ENCODE measurements around the gene CD300C.

Gene CD300C

DNA sequence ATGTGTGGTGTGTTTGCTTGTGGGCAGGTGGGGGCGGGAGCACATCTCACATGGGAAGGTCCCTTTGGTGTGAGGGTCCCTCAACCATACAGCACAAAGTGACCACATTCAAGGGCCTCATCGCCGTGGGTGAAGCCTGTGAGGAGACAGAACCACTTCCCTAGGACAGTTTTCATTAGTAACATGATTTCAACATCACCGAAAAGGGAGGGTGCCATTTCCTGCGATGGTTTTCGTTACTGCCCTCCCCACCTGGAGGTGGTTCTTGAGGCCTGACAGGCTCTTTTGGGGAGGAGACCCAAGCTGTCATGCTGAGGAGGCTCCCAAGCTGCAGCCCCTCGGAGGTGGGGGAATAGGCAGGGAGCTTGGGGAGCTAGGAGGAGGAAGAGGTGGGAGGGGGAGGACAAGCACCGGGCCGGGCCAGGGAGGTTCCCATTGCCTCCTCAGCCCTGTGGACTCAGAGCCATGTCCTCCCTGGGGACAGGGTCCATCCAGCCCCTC lies 24.2 kb downstream of the CD300C start (continued):
- TF ChIP-seq SETDB1 (IDR thresholded peaks at IDR 0.05; ENCODE audit: insufficient read length, low read length): no peak

GRCh38 chr17:74520790-74521480 lies 25.0 kb downstream of the CD300C start:
- Histone ChIP-seq H3K4me3 (ENCODE audit: low read depth, low read length) (no peak overlapping the region), H3K9me3 (ENCODE audit: control insufficient read depth, insufficient read depth, low read depth, low read length) (no peaks in the 10 kb centered on the region), H3K4me1 (ENCODE audit: control insufficient read depth, insufficient read depth, low read length) (no peaks in the 10 kb centered on the region), H3K36me3 (ENCODE audit: control insufficient read depth in 2 of 2, insufficient read depth in 1 of 2, low read length in 2 of 2) (no peaks in the 10 kb centered on the region), H3K27ac (ENCODE audit: extremely low read depth, low read depth, low read length) (no peak overlapping the region)
- ChIA-PET CTCF (interaction anchor here (0.7 to 1.0 kb wide), 2 partner anchors 9 to 31 kb away, joined by 3 read pairs; no protein-coding TSS in a partner anchor), POLR2A (no interaction called here)
- TF ChIP-seq PRDM6 (tag by site-specific recombination; IDR thresholded peaks at IDR 0.05) (no peak), ZNF155 (tag by site-specific recombination; IDR thresholded peaks at IDR 0.05) (no peak), ZNF610 (tag by site-specific recombination; IDR thresholded peaks at IDR 0.05; ENCODE audit: borderline replicate concordance) (no peak), ZNF600 (tag by site-specific recombination; IDR thresholded peaks at IDR 0.05) (no peak), ZNF426 (tag by site-specific recombination; IDR thresholded peaks at IDR 0.05) (no peak), ZNF394 (tag by site-specific recombination; IDR thresholded peaks at IDR 0.05; ENCODE audit: borderline replicate concordance) (no peak), ZBTB10 (tag by site-specific recombination; IDR thresholded peaks at IDR 0.05) (no peak), ZNF221 (tag by site-specific recombination; IDR thresholded peaks at IDR 0.05; ENCODE audit: borderline replicate concordance) (no peak), ZNF76 (tag by site-specific recombination; IDR thresholded peaks at IDR 0.05; ENCODE audit: borderline replicate concordance, low read depth) (no peak), ZNF341 (tag by site-specific recombination; IDR thresholded peaks at IDR 0.05; ENCODE audit: low read depth) (no peak), ZNF561 (tag by site-specific recombination; IDR thresholded peaks at IDR 0.05; ENCODE audit: borderline replicate concordance) (no peak), IKZF3 (tag by site-specific recombination; IDR thresholded peaks at IDR 0.05) (no peak), ZNF138 (tag by site-specific recombination; IDR thresholded peaks at IDR 0.05; ENCODE audit: borderline replicate concordance) (no peak), ZFP69B (tag by site-specific recombination; IDR thresholded peaks at IDR 0.05) (no peak)
- TF ChIP-seq, protein P1, sequence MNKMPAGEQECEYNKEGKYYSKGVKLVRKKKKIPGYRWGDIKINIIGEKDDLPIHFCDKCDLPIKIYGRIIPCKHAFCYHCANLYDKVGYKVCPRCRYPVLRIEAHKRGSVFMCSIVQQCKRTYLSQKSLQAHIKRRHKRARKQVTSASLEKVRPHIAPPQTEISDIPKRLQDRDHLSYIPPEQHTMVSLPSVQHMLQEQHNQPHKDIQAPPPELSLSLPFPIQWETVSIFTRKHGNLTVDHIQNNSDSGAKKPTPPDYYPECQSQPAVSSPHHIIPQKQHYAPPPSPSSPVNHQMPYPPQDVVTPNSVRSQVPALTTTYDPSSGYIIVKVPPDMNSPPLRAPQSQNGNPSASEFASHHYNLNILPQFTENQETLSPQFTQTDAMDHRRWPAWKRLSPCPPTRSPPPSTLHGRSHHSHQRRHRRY (tag by site-specific recombination; IDR thresholded peaks at IDR 0.05): no peak
- TF ChIP-seq, protein P2, sequence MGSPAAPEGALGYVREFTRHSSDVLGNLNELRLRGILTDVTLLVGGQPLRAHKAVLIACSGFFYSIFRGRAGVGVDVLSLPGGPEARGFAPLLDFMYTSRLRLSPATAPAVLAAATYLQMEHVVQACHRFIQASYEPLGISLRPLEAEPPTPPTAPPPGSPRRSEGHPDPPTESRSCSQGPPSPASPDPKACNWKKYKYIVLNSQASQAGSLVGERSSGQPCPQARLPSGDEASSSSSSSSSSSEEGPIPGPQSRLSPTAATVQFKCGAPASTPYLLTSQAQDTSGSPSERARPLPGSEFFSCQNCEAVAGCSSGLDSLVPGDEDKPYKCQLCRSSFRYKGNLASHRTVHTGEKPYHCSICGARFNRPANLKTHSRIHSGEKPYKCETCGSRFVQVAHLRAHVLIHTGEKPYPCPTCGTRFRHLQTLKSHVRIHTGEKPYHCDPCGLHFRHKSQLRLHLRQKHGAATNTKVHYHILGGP (tag by site-specific recombination; IDR thresholded peaks at IDR 0.05): no peak
- TF ChIP-seq, protein P3, sequence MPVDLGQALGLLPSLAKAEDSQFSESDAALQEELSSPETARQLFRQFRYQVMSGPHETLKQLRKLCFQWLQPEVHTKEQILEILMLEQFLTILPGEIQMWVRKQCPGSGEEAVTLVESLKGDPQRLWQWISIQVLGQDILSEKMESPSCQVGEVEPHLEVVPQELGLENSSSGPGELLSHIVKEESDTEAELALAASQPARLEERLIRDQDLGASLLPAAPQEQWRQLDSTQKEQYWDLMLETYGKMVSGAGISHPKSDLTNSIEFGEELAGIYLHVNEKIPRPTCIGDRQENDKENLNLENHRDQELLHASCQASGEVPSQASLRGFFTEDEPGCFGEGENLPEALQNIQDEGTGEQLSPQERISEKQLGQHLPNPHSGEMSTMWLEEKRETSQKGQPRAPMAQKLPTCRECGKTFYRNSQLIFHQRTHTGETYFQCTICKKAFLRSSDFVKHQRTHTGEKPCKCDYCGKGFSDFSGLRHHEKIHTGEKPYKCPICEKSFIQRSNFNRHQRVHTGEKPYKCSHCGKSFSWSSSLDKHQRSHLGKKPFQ (tag by site-specific recombination; IDR thresholded peaks at IDR 0.05): no peak
- TF ChIP-seq, protein P4, sequence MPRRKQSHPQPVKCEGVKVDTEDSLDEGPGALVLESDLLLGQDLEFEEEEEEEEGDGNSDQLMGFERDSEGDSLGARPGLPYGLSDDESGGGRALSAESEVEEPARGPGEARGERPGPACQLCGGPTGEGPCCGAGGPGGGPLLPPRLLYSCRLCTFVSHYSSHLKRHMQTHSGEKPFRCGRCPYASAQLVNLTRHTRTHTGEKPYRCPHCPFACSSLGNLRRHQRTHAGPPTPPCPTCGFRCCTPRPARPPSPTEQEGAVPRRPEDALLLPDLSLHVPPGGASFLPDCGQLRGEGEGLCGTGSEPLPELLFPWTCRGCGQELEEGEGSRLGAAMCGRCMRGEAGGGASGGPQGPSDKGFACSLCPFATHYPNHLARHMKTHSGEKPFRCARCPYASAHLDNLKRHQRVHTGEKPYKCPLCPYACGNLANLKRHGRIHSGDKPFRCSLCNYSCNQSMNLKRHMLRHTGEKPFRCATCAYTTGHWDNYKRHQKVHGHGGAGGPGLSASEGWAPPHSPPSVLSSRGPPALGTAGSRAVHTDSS (tag by site-specific recombination; IDR thresholded peaks at IDR 0.05): no peak
- TF ChIP-seq, protein P5, sequence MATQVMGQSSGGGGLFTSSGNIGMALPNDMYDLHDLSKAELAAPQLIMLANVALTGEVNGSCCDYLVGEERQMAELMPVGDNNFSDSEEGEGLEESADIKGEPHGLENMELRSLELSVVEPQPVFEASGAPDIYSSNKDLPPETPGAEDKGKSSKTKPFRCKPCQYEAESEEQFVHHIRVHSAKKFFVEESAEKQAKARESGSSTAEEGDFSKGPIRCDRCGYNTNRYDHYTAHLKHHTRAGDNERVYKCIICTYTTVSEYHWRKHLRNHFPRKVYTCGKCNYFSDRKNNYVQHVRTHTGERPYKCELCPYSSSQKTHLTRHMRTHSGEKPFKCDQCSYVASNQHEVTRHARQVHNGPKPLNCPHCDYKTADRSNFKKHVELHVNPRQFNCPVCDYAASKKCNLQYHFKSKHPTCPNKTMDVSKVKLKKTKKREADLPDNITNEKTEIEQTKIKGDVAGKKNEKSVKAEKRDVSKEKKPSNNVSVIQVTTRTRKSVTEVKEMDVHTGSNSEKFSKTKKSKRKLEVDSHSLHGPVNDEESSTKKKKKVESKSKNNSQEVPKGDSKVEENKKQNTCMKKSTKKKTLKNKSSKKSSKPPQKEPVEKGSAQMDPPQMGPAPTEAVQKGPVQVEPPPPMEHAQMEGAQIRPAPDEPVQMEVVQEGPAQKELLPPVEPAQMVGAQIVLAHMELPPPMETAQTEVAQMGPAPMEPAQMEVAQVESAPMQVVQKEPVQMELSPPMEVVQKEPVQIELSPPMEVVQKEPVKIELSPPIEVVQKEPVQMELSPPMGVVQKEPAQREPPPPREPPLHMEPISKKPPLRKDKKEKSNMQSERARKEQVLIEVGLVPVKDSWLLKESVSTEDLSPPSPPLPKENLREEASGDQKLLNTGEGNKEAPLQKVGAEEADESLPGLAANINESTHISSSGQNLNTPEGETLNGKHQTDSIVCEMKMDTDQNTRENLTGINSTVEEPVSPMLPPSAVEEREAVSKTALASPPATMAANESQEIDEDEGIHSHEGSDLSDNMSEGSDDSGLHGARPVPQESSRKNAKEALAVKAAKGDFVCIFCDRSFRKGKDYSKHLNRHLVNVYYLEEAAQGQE (tag by site-specific recombination; IDR thresholded peaks at IDR 0.05): no peak
